GM19467 (cell line): ENCODE data around the gene FAM76B.

Experiments used
- ATAC-seq: cut with Tn5 transposase; IDR thresholded peaks from one replicate; pipeline ENCODE4 v1.9.1; 2021; ENCODE audit warnings: mild to moderate bottlenecking, moderate library complexity; ENCODE audit not compliant: unreplicated experiment

The FAM76B gene

GRCh38 chr11:95734009-95734572 is 55.5 kb downstream of the FAM76B start:
- no peak for ATAC-seq

- no peak for ATAC-seq
These were observed 56.5 kb downstream of the FAM76B start for GRCh38 chr11:95732930-95733602.

GRCh38 chr11:95729462-95729861 is 60.1 kb downstream of the FAM76B start:
- ATAC-seq = no peak

GRCh38 chr11:95728790-95729189 is 60.8 kb downstream of the FAM76B start:
- no peak for ATAC-seq

- no peak for ATAC-seq
These were observed 61.5 kb downstream of the FAM76B start for GRCh38 chr11:95728094-95728493.

- ATAC-seq = no peak
These were observed 62.0 kb downstream of the FAM76B start for GRCh38 chr11:95727620-95728019.

GRCh38 chr11:95727111-95727510 is 62.5 kb downstream of the FAM76B start:
- no peak for ATAC-seq

- no peak for ATAC-seq
These were observed 64.4 kb downstream of the FAM76B start for GRCh38 chr11:95725196-95725595.

GRCh38 chr11:95723361-95723942 is 66.1 kb downstream of the FAM76B start:
- ATAC-seq = no peak

- ATAC-seq = no peak
These were observed 69.4 kb downstream of the FAM76B start for GRCh38 chr11:95720195-95720594.
